HG03280 (cell line): ENCODE measurements around the gene KCNV2.

Source experiments
- ATAC-seq: cut with Tn5 transposase; IDR thresholded peaks from one replicate; pipeline ENCODE4 v1.9.1; 2021; ENCODE audit warnings: mild to moderate bottlenecking, moderate library complexity; ENCODE audit not compliant: unreplicated experiment

The KCNV2 gene

DNA sequence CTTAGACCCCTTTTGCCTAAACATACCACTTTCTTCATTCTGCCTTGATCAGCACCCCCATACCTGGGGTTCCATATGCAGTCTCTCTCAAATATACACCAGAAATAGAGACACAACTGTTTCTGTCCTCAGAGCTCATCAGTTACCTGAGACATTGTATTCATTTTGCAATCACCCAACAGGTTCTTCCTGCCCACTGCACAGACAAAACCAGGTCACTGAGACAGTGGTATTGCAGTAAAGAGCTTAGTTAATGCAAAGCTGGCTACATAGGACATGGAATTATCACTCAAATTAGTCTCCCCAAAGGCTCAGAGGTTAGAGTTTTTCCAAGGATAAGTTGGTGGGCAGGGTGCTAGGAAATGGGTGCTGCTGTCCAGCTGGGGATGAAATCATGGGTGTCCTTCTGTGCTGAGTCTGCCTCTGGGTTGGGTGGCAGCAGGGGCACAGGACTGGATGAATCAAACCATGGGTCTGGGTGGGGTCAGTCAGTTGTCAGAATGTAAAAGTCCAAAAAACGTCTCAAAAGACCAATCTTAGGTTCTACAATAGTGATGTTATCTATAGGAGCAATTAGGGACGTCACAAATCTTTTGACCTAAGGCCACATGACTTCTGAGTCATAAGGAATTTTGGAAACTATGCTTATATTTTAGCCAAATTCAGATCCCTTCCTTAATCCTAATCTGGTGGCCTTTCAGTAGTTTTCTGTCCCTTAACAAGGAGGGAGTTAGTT, 41.0 kb downstream of the KCNV2 start:
- ATAC-seq, result no peak

DNA sequence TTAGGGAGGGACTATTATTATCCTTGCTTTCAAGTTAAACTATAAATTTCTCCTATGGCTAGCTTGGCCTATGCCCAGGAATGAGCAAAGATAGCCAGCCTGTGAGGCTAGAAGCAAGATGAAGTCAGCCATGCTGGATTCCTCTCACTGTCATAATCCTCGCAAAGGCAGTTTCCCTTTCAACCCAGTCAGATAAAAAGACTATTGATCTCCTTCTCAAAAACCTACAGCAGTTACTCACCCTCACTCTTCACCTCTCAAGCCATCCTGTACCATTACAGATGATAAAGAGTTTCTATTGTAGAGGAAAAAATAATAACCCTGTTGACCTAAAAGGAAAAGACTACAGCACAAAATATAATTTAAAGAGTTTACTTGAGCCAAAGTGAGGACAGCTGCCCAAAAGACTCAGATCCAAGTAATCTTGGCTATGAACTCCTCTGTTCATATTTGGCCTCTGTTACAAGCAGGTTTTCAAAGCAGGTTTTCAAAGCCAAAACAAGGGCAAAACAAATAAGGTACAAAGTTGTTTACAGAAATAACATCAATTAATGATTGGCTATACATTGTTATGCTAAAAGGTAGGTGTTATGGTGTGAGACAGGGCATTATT, 41.7 kb downstream of the KCNV2 start:
- ATAC-seq, result no peak

DNA sequence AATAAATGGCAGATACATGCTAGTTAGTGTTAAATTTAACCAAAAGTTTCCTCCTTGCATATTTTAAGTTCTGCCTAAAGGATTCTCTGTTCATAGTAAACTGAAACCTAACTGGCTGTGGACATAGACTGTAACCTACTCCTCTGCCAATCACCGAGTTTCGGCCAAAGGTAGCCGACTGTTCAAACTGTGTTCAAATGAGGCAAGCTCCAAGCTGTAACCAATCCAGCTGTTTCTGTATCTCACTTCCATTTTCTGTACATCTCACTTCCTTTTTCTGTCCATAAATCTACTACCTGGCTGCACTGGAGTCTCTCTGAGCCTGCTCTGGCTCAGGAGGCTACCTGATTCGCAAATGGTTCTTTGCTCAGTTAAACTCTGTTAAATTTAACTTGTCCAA, 44.1 kb downstream of the KCNV2 start:
- ATAC-seq, result peak; percentile 47

DNA sequence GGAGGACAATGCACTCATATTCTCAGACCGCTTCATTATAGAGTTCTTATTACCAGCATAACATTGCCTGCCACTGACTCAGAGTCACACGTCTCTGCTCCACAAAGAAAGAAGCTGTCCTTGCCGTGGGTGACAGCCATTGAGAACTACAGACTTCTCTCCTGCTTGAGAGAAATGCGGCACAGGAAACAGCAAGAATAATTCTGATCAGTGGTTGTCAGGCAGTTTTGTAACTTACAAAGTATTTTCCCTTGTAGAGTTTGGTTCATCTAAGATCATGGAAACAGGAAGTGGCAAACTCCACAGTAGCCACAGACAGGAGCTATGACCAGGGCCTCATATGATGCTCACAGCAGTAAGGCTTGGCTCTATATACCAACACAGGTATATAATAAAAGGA, 47.0 kb downstream of the KCNV2 start:
- no peak for ATAC-seq

DNA sequence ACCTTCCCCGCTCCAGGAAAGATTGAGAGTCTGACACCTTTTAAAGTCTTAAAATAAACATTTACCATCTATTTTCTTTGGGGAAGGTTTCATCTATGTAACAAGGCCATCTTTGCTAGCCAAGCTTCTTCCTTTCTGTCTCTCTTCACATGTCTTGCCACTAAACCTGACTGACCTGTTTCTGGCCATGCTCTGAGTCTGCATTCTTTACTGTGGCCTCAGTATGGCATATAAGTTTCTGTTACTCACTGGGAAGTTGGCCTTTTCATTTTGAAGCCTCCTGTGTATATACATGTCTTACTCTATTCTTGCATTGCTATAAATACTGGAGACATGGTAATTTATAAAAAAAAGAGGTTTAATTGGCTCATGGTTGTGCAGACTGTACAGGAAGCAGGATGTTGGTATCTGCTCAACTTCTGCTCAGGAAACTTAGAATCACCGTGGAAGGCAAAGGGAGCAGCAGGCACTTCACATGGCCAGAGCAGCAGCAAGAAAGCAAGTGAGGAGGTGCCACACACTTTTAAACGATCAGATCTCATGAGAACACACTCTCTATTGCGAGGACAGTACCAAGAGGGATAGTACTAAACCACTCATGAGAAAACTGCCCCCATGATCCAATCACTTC, 48.1 kb downstream of the KCNV2 start:
- ATAC-seq, result no peak

DNA sequence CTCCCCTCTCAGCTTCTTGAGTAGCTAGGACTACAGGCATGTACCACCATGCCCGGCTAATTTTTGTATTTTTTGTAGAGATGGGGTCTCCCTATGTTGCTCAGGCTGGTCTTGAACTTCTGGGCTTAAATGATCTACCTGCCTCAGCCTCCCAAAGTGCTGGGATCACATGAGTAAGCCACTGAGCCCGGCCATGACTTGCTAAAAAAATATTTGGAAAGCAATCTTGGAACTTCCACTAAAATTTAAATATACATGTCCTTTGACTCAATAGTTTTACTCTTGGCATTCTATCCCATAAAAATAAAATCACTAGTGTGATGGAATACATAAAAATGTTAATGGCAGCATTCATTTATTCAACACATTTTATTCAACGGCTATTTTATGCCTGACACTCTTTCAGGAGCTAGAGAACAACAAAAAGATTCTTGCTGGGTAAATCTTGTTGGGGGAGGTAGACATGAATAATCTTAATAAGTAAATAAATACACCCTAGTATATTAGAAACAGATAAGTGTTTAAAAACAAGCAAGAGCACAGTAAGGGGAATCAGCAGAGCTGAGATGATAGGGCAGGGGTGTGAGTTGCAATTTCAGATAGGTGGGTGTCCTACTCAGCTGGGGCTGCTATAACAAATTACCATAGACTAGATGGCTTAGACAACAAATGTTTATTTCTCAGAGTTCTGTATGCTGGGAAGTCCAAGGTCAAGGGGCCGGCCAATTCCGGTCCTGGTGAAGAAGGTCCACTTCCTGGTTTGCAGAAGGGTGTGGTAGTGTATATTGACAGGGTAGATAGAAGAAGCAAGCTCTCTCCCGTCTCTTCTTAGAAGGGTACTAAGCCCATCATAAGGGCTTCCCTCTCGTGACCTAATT, 50.7 kb downstream of the KCNV2 start:
- ATAC-seq, result no peak

DNA sequence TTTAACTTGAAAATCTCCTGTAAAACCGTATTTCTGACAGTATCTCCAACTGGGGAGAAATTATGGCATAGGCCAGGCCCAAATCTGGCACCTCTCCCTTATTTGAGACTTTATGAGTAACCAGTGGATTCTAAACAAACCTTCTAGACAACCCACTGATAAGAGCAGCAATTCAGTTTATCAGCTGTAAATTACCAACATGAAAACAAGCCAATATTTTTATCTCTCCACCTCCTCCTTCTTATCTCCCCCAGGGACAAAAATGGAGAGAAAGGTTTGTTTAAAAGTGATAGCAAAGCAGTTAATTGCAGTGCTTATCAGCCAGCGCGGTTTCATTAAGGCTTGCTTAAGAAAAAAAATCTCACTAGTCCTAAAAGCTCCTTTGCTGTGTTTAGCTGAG, 53.8 kb downstream of the KCNV2 start:
- no peak for ATAC-seq

DNA sequence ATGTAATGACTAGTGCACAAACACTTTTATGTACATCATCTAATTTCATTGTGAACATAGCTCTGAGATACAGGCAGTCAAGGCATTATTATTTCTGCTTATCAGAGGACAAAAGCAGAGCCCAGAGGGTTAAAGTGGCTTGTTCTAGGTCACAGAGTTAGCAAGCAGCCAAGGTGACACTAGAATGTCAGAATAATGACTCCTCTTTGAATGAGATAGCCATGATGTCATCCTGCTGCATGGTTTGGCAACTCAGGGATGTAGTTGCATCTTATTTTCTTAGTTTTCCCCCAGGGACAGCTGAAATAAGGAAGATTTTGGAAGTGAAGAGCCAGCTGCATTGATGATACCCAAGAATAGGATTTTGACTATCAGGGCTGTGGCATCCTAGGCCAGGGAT, 54.4 kb downstream of the KCNV2 start:
- ATAC-seq, result no peak

DNA sequence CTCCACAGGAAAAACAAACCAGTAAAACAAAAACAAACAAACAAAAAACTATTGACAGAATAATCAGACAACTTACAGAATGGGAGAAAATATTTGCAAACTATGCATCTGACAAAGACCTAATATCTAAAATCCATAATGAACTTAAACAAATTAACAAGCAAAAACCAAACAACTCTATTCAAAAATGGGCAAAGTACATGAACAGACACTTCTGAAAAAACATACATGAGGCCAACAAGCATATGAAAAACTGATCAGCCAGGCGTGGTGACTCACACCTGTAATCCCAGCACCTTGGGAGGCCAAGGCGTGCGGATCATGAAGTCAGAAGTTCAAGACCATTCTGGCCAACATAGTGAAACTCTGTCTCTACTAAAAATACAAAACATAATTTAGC, 60.1 kb downstream of the KCNV2 start:
- no peak for ATAC-seq

DNA sequence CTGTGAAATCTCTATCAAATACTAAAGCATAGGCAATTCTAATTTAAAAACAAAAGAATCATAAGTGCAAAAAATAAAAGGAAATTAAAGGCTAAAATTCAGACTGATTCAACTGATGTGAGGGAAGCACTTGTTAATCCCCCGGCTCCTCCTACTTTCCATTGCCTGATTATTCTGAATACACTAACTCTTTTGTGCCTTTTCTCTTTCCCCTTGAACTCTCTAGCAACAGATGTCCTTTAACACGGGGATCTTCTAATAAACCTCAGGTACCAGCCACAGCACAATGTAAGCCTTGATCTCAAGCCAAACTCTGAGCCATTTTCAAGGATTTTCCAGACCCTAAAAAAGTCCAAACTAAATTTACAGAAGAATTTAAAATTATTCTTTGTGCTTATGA, 61.5 kb downstream of the KCNV2 start:
- ATAC-seq, result no peak
